Lung (tissue), 12 donors: ENCODE measurements around the gene SCARB1. TPM values are rescaled to one million over a fixed set of nuclear protein-coding genes. Genes with fewer than 3 reads are reported as not detected.

Experiments
- ATAC-seq: fragments of 200-7000 bp; cut with Tn5 transposase; one replicate; pipeline ENCODE4 v1.9.1; 2020; ENCODE audit warnings: moderate number of reproducible peaks; ENCODE audit not compliant: insufficient read depth, low FRiP score
- DNase-seq, 3 donors: peaks; one replicate each; pipeline ENCODE4 v3.0.0-alpha.2; 2013 to 2017
- H3K27ac ChIP-seq, 2 donors: one replicate each; pipeline ENCODE4 v1.5.1; 2013; ENCODE audit warnings: mild to moderate bottlenecking in 2 of 2, moderate library complexity in 2 of 2, control low read depth in 1 of 2, inconsistent platforms in 1 of 2, low read depth in 1 of 2, low read length in 1 of 2
- H3K27me3 ChIP-seq, 3 donors: one replicate each; pipeline ENCODE4 v1.5.1; 2013; ENCODE audit warnings: low read length in 2 of 3; ENCODE audit not compliant: control insufficient read depth in 3 of 3, insufficient read depth in 3 of 3
- H3K36me3 ChIP-seq, 4 donors: one replicate each; pipeline ENCODE4 v1.5.1; 2013; ENCODE audit warnings: low read length in 4 of 4, mild to moderate bottlenecking in 1 of 4, moderate library complexity in 1 of 4; ENCODE audit not compliant: control insufficient read depth in 4 of 4, insufficient read depth in 4 of 4
- H3K4me1 ChIP-seq, 5 donors: one replicate each; pipeline ENCODE4 v1.5.1; 2013; ENCODE audit warnings: low read length in 5 of 5, mild to moderate bottlenecking in 2 of 5, moderate library complexity in 1 of 5; ENCODE audit not compliant: control insufficient read depth in 5 of 5, insufficient read depth in 5 of 5
- H3K4me3 ChIP-seq: one replicate; pipeline ENCODE4 v1.5.1; 2013; ENCODE audit warnings: mild to moderate bottlenecking, control low read depth, moderate library complexity
- H3K9ac ChIP-seq, 2 donors: one replicate each; pipeline ENCODE4 v1.5.1; 2013; ENCODE audit warnings: low read length in 2 of 2, control low read depth in 1 of 2; ENCODE audit not compliant: insufficient read depth in 1 of 2
- H3K9me3 ChIP-seq, 4 donors: one replicate each; pipeline ENCODE4 v1.5.1; 2013; ENCODE audit warnings: low read length in 3 of 4, mild to moderate bottlenecking in 1 of 4, moderate library complexity in 1 of 4; ENCODE audit not compliant: control insufficient read depth in 4 of 4, insufficient read depth in 3 of 4
- WGBS, 2 donors: extraction: QIAGEN DNeasy Blood & Tissue Kit; methylation state at CpG; one replicate each; pipeline ENCODE4 v1.1.7; 2013; 5-methylcytosine and 5-hydroxymethylcytosine counted together
- polyA plus RNA-seq, 2 donors: library from polyadenylated mRNA; stranded (reverse); fragments of 200-250 nt; gene quantifications; one replicate each; pipeline ENCODE4 v1.2.1, GENCODE V29; 2013
- total RNA-seq, 2 donors: library from RNA; depleted of rRNA in 1 of 2; stranded (reverse); fragments of >200 nt in 1 of 2; gene quantifications; one replicate each; pipeline ENCODE4 v1.2.1, GENCODE V29; 2014 to 2021
- TF ChIP-seq, protein P1 (sequence below): IDR thresholded peaks from 2 replicates; pipeline ENCODE4 v1.5.1; 2012; ENCODE audit warnings: mild to moderate bottlenecking; ENCODE audit errors: control extremely low read depth, extremely low read depth
- donor health status: control.
- donor health status: control.
- donor health status: Bipolar disorder and iron deficiency.
- donor health status: healthy.
- donor health status: DM: yes; HTN: yes; CAD: no.

Gene SCARB1
- total and polyA plus RNA-seq, 4 donors = 11.9 to 31.3 (median 28.8) TPM

DNA sequence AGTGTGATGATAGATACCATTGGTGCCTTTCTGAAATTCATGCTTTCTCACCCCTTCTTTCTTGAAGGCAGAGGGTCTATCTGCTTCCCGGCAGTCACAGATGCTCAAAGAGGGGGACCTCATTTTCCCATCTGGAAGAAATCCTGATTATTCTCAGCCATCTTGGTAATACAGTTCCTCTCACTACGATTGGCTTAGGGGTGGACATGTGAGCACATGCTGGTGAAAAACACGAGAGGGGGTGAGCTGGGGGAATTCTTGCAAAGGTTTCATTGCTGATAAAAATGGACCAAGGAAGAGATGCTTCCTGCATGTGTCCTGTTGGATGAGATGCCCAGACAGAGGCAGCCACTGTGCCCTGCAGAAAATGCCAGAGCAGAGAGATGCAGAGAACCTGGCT lies 13.8 kb upstream of the SCARB1 start:
- H3K27ac ChIP-seq = no peak overlapping the region
- peaks cover 0 to 2% (median 0%) of the 10 kb centered on the region in 4 donors for H3K9me3 ChIP-seq
- DNase-seq = no peak
- no peak overlapping the region for H3K4me3 ChIP-seq
- TF ChIP-seq, protein P1, sequence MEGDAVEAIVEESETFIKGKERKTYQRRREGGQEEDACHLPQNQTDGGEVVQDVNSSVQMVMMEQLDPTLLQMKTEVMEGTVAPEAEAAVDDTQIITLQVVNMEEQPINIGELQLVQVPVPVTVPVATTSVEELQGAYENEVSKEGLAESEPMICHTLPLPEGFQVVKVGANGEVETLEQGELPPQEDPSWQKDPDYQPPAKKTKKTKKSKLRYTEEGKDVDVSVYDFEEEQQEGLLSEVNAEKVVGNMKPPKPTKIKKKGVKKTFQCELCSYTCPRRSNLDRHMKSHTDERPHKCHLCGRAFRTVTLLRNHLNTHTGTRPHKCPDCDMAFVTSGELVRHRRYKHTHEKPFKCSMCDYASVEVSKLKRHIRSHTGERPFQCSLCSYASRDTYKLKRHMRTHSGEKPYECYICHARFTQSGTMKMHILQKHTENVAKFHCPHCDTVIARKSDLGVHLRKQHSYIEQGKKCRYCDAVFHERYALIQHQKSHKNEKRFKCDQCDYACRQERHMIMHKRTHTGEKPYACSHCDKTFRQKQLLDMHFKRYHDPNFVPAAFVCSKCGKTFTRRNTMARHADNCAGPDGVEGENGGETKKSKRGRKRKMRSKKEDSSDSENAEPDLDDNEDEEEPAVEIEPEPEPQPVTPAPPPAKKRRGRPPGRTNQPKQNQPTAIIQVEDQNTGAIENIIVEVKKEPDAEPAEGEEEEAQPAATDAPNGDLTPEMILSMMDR = no peak
- H3K36me3 ChIP-seq = no peaks in the 10 kb centered on the region
- no peak for ATAC-seq
- no peak overlapping the region for H3K9ac ChIP-seq
- peaks cover 0 to 8% (median 2%) of the 10 kb centered on the region in 5 donors for H3K4me1 ChIP-seq
- WGBS, 2 donors = 74 to 80% methylated on average over 3 of the region's 3 CpGs
- no peaks in the 10 kb centered on the region for H3K27me3 ChIP-seq

DNA sequence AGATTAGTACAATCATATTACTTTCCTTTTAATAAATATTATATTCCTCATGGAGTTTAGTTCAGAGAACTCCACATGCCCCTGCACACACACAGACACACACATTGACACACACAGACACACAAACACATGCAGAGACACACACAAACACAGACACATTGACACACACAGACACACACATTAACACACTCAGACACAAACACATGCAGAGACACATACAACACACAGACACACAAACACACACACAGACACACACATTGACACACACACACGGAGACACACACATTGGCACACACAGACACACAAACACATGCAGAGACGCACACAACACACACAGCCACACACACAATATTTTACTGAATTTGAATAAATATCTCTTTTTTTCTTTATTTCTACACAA lies 12.5 kb upstream of the SCARB1 start:
- H3K4me1 ChIP-seq = peaks cover 0 to 8% (median 1%) of the 10 kb centered on the region in 5 donors
- H3K27me3 ChIP-seq = no peaks in the 10 kb centered on the region
- H3K9ac ChIP-seq = no peak overlapping the region
- no peaks in the 10 kb centered on the region for H3K36me3 ChIP-seq
- H3K9me3 ChIP-seq = peaks cover 0 to 2% (median 0%) of the 10 kb centered on the region in 4 donors
- 90 to 96% methylated on average over 2 of the region's 2 CpGs for WGBS, 2 donors
- ATAC-seq = no peak
- DNase-seq = no peak
- H3K27ac ChIP-seq = no peak overlapping the region
- H3K4me3 ChIP-seq = no peak overlapping the region
- TF ChIP-seq, protein P1 = no peak

DNA sequence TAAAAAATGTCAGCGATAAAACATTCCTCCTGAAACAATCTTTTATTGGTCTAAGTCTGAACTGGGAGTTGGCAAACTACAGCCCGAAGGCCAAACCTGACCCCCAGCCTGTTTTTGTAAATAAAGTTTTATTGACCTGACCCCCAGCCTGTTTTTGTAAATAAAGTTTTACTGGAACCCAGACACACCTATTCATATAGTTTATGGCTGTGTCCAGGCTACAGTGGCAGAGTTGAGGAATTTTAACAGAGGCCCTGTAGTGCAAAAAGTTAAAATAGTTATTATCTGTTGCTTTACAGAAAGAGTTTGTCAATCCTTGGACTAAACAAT lies 12.1 kb upstream of the SCARB1 start:
- peaks cover 0 to 2% (median 0%) of the 10 kb centered on the region in 4 donors for H3K9me3 ChIP-seq
- no peak overlapping the region for H3K9ac ChIP-seq
- H3K27me3 ChIP-seq = no peaks in the 10 kb centered on the region
- no peaks in the 10 kb centered on the region for H3K36me3 ChIP-seq
- ATAC-seq (no peak), DNase-seq (no peak)
- no peak overlapping the region for H3K4me3 ChIP-seq
- H3K27ac ChIP-seq = no peak overlapping the region
- H3K4me1 ChIP-seq = peaks cover 0 to 5% (median 0%) of the 10 kb centered on the region in 5 donors
- TF ChIP-seq, protein P1 = no peak
- WGBS, 2 donors = 88 to 89% methylated on average over 2 of the region's 2 CpGs
